Stomach (tissue), 9 donors: ENCODE data around the gene FOSL1. TPM values are rescaled to one million over a fixed set of nuclear protein-coding genes. Genes with fewer than 3 reads are reported as not detected.

Experiments
- DNase-seq, 2 donors: peaks; one replicate each; pipeline versions ENCODE4 v3.0.0 to v3.0.0-alpha.2; 2013 to 2019
- H3K27ac ChIP-seq, 5 donors: fragments of 200-600 bp in 4 of 5; sonication (generic) in 4 of 5; one replicate each; pipeline ENCODE4 v1.5.1; 2013 to 2019; ENCODE audit warnings: mild to moderate bottlenecking in 1 of 5, moderate library complexity in 1 of 5
- H3K27me3 ChIP-seq, 3 donors: fragments of 200-600 bp; sonication (generic); one replicate each; pipeline ENCODE4 v1.5.1; 2017 to 2019; ENCODE audit warnings: mixed run types in 1 of 3
- H3K36me3 ChIP-seq, 4 donors: fragments of 200-600 bp; sonication (generic); 1 replicate in 3 of 4; 2 replicates in 1 of 4; pipeline ENCODE4 v1.5.1; 2016 to 2019
- H3K4me1 ChIP-seq, 4 donors: fragments of 200-600 bp; sonication (generic); one replicate each; pipeline ENCODE4 v1.5.1; 2016 to 2019
- H3K4me3 ChIP-seq, 4 donors: fragments of 200-600 bp; sonication (generic) in 3 of 4; one replicate each; pipeline ENCODE4 v1.5.1; 2016 to 2019; ENCODE audit warnings: mild to moderate bottlenecking in 1 of 4
- H3K9me3 ChIP-seq, 4 donors: fragments of 200-600 bp; sonication (generic); one replicate each; pipeline ENCODE4 v1.5.1; 2016 to 2019
- EP300 ChIP-seq: sonication (generic); formaldehyde crosslinking; IDR thresholded peaks from one replicate; pipeline ENCODE4 v1.6.1; 2017; ENCODE audit warnings: antibody characterized with exemption
- POLR2A ChIP-seq, 4 donors: fragments of 450-650 bp; IDR thresholded peaks; one replicate each; pipeline ENCODE4 v1.6.1; 2016; ENCODE audit warnings: antibody characterized with exemption in 4 of 4, control low read depth in 2 of 4, mild to moderate bottlenecking in 1 of 4, moderate library complexity in 1 of 4
- POLR2AphosphoS5 ChIP-seq, 3 donors: sonication (generic); formaldehyde crosslinking; IDR thresholded peaks; one replicate each; pipeline ENCODE4 v1.6.1; 2016; ENCODE audit warnings: antibody characterized with exemption in 3 of 3
- WGBS, 5 donors: extraction: QIAGEN DNeasy Blood & Tissue Kit in 3 of 5; methylation state at CpG; one replicate each; pipeline versions ENCODE4 v1.1.5 to v1.1.7; 2013 to 2018; 5-methylcytosine and 5-hydroxymethylcytosine counted together
- intact Hi-C: fragments of 100-400 bp; cut with DNase I; formaldehyde crosslinking; loops from one replicate; pipeline ENCODE4 v1.15.1; 2023; ENCODE audit warnings: low total_unique reads
- polyA plus RNA-seq, 3 donors: library from polyadenylated mRNA; stranded (reverse); fragments of 200-250 nt; gene quantifications; one replicate each; pipeline ENCODE4 v1.2.3, GENCODE V29; 2013
- total RNA-seq, 5 donors: library from RNA; depleted of rRNA; stranded (reverse); fragments of >200 nt; gene quantifications; one replicate each; pipeline versions ENCODE4 v1.1.0 to v1.2.3, GENCODE V29; 2014 to 2016
- TF ChIP-seq, protein P1 (sequence below), 7 experiments: fragments of 450-650 bp in 4 of 7; fragments of 200-600 bp in 3 of 7; sonication (generic) in 3 of 7; IDR thresholded peaks; one replicate each; pipeline ENCODE4 v1.5.1; 2016 to 2019; ENCODE audit warnings: antibody characterized with exemption in 7 of 7, control low read depth in 2 of 7, mild to moderate bottlenecking in 1 of 7
- donor health status: healthy with polysubstance abuse.
- donor health status: Bipolar disorder and iron deficiency.
- donor health status: healthy.

The FOSL1 gene
- total and polyA plus RNA-seq, 8 donors: 1.7 to 43.3 (median 10.6) TPM; not detected in 2

DNA sequence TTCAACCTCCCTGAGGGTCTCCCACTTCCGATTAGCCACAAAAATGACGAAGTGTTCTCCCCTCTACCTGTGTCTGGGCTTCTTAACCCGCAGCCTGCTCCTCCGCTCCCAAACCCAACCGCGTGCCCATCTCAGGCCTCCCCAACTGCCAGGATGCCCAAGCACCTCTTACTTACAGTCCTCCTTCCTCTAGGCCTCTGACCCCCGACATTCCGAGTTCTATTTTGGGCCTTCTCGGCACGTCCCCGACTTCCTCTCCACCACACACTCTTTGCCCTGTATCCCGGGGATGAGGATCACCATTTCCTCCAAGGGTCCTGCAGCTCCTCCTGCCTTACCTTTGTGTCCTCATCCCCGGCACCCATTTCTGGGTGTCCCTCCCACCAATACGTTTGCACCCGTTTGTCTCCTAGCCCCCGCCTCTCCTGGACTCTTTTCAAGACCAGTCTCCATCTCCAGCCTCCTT, 40.3 kb downstream of the FOSL1 start:
- intact Hi-C loops: no loop called here
- TF ChIP-seq EP300: no peak
- TF ChIP-seq, protein P1, sequence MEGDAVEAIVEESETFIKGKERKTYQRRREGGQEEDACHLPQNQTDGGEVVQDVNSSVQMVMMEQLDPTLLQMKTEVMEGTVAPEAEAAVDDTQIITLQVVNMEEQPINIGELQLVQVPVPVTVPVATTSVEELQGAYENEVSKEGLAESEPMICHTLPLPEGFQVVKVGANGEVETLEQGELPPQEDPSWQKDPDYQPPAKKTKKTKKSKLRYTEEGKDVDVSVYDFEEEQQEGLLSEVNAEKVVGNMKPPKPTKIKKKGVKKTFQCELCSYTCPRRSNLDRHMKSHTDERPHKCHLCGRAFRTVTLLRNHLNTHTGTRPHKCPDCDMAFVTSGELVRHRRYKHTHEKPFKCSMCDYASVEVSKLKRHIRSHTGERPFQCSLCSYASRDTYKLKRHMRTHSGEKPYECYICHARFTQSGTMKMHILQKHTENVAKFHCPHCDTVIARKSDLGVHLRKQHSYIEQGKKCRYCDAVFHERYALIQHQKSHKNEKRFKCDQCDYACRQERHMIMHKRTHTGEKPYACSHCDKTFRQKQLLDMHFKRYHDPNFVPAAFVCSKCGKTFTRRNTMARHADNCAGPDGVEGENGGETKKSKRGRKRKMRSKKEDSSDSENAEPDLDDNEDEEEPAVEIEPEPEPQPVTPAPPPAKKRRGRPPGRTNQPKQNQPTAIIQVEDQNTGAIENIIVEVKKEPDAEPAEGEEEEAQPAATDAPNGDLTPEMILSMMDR (IDR thresholded peaks at IDR 0.05): no peak
- TF ChIP-seq POLR2AphosphoS5 (IDR thresholded peaks at IDR 0.05): no peak
- no peak for TF ChIP-seq POLR2A (IDR thresholded peaks at IDR 0.05)

DNA sequence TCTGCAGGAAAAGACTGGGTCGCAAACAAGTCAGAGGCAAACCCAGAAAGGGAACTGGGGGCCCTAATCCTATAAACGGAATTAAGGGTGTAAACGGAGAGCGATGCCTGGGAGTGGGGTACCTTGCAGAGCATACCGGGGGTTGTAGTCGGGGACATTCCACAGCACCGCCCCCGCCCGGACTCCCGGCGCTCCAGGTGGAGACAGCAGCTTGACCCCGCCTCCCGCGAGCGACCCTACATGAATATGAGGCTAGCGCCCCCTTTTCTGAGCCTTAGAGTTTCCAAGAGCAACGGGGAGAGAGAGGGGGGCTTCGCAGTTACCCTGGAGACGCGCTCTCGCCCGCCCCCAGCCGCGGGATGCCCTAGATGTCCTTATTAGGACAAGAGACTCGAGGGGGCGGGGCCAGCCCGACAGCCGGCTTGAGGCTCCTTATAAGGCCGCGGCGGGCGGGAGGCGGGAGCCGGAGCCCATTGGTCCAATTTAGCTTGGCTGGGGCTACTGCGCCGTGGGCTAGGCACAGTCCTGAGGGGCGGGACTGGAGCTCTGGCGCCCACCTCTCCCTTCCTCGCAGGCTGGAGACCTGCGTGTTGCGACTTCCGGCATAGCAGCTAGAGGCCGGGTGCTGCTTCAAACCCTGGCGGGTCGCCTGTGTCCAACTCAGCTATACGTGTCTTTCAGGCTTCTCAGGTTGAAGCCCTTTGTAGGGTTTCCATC, 40.9 kb downstream of the FOSL1 start:
- TF ChIP-seq POLR2AphosphoS5 (IDR thresholded peaks at IDR 0.05) (peak; percentile 98), EP300 (no peak), POLR2A (IDR thresholded peaks at IDR 0.05) (peak in 2 of 4 donors; percentile 68 to 76)
- peak overlapping the region; percentile 92 to 98 (median 97) for H3K27ac ChIP-seq
- intact Hi-C loops: no loop called here
- H3K9me3 ChIP-seq: no peaks in the 10 kb centered on the region
- WGBS, 5 donors: 0 to 1% (median 1%) methylated on average over 28 to 46 of the region's 46 CpGs
- peak; percentile 99 for DNase-seq
- no peaks in the 10 kb centered on the region for H3K27me3 ChIP-seq
- peak overlapping the region; percentile 94 to 99 (median 99) for H3K4me3 ChIP-seq
- peaks cover 34 to 76% (median 66%) of the 10 kb centered on the region in 4 donors for H3K4me1 ChIP-seq
- H3K36me3 ChIP-seq: peaks cover 44 to 51% (median 47%) of the 10 kb centered on the region in 4 donors

More for the DNA sequence above, 40.3 kb downstream of the FOSL1 start:
- peak overlapping the region; percentile 94 to 99 (median 99) for H3K4me3 ChIP-seq
- WGBS, 5 donors: 3 to 4% (median 4%) methylated on average over 16 of the region's 16 CpGs
- no peaks in the 10 kb centered on the region for H3K27me3 ChIP-seq
- DNase-seq: no peak
- H3K4me1 ChIP-seq: peaks cover 31 to 71% (median 60%) of the 10 kb centered on the region in 4 donors
- peaks cover 44 to 51% (median 47%) of the 10 kb centered on the region in 4 donors for H3K36me3 ChIP-seq
- H3K27ac ChIP-seq: peak overlapping the region; percentile 92 to 98 (median 97)
- no peaks in the 10 kb centered on the region for H3K9me3 ChIP-seq

- DNase-seq: no peak
- TF ChIP-seq EP300: no peak
- no peak for TF ChIP-seq POLR2A (IDR thresholded peaks at IDR 0.05)
- TF ChIP-seq POLR2AphosphoS5 (IDR thresholded peaks at IDR 0.05): no peak
- TF ChIP-seq, protein P1 (IDR thresholded peaks at IDR 0.05): no peak
- Histone ChIP-seq H3K27me3 (no peaks in the 10 kb centered on the region), H3K9me3 (no peaks in the 10 kb centered on the region), H3K36me3 (peaks cover 44 to 51% (median 47%) of the 10 kb centered on the region in 4 donors), H3K4me1 (peaks cover 34 to 79% (median 71%) of the 10 kb centered on the region in 4 donors), H3K27ac (peak overlapping the region; percentile 92 to 98 (median 97)), H3K4me3 (peak overlapping the region; percentile 94 to 99 (median 99))
- intact Hi-C loops: no loop called here
- 0 to 1% (median 1%) methylated on average over 10 of the region's 10 CpGs for WGBS, 5 donors
Measured at GRCh38 chr11:65858681-65859087, 41.5 kb downstream of the FOSL1 start.

DNA sequence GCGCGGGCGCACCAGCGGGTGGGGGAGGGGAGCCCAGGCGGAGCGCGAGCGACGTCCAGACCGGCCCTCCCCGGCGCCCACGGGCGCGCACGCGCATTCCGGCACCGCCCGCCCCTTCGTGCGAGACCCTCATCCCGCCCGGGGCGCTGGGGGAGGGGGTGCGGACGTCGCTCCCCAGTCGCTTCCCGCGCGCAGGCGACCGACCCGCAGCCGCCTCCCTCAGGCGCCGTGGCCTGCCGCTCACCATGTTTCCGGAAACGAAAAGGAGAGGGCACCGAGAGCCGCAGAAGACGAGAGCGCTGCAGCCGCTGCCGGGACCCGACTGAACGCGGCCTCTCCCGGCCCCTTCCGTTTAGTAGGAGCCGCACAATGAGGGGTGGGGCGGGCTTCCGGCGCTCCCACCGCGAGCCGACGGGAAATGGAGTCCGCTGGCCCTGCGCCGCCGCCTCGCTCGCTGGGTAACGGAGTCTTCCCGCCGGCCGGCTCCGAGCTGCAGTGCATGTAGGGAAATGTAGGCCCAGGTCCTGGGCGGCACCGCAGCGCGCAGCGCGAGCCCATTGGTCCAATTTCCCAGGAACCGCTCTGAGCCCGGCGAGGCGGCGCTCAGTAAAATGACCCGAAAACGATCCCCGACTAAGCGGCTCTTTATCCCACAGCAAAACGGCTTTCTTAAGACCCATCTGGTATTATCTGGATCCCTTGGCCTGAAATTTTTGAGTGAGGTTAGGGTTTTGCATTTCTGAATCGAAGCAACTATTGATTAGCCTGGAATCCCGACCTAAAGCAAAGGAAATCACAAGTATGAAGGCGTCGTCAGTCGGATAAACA, 42.1 kb downstream of the FOSL1 start, which contains the start of gene CFL1:
Gene CFL1, minus strand, starts transcription at position 328 of the 828 bp plus-strand sequence. Its CDS starts 81 bp downstream, at position 247.
- TF ChIP-seq, protein P1 (IDR thresholded peaks at IDR 0.05): no peak
- TF ChIP-seq POLR2A (IDR thresholded peaks at IDR 0.05): peak in 2 of 4 donors; percentile 90 to 95
- peak; percentile 89 to 100 (median 99) for TF ChIP-seq POLR2AphosphoS5 (IDR thresholded peaks at IDR 0.05)
- no peak for TF ChIP-seq EP300
- Histone ChIP-seq H3K4me1 (peaks cover 34 to 79% (median 74%) of the 10 kb centered on the region in 4 donors), H3K27me3 (no peaks in the 10 kb centered on the region), H3K4me3 (peak within 1 kb of the TSS; percentile 94 to 99 (median 99)), H3K27ac (peak within 1 kb of the TSS; percentile 92 to 98 (median 97)), H3K36me3 (peaks cover 43 to 51% (median 47%) of the 10 kb centered on the region in 4 donors), H3K9me3 (no peaks in the 10 kb centered on the region)
- intact Hi-C loops: no loop called here
- WGBS, 5 donors: 0 to 1% (median 1%) methylated on average over 39 to 92 of the region's 92 CpGs
- peak; percentile 99 to 100 for DNase-seq
